GM21528 (cell line): ENCODE measurements around the gene CCDC40.

Source experiments
- ATAC-seq: cut with Tn5 transposase; IDR thresholded peaks from one replicate; pipeline ENCODE4 v1.9.1; 2021; ENCODE audit warnings: mild to moderate bottlenecking, moderate library complexity; ENCODE audit not compliant: unreplicated experiment, low FRiP score

CCDC40 gene

DNA sequence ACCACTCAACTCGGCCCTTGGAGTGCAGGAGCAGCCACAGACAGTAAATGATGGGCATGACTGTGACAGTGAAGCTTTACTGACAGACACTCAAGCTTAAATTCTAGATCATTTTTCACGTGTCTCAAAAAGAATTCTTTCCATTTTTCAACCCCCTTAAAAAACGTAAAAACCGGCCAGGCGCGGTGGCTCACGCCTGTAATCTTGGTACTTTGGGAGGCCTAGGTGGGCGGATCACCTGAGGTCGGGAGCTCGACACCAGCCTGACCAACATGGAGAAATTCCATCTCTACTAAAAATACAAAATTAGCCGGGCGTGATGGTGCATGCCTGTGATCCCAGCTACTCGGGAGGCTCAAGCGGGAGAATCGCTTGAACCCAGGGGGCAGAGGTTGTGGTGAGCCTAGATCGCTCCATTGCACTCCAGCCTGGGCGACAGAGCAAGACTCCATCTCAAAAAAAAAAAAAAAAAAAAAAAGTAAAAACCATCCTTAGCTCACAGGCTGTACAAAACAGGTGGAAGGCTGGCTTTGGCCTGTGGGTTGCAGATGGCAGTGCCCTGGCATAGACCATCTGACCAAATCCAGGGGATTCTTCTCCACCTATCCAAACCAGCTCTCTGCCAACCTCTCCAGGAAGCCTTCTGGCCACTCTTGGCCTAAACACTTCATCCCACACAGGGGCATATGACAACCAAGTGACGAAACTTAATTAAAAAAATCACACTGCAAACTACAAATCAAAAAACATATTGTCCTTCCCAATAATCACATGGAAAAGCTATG is 19.0 kb upstream of the CCDC40 start:
- ATAC-seq, result no peak

DNA sequence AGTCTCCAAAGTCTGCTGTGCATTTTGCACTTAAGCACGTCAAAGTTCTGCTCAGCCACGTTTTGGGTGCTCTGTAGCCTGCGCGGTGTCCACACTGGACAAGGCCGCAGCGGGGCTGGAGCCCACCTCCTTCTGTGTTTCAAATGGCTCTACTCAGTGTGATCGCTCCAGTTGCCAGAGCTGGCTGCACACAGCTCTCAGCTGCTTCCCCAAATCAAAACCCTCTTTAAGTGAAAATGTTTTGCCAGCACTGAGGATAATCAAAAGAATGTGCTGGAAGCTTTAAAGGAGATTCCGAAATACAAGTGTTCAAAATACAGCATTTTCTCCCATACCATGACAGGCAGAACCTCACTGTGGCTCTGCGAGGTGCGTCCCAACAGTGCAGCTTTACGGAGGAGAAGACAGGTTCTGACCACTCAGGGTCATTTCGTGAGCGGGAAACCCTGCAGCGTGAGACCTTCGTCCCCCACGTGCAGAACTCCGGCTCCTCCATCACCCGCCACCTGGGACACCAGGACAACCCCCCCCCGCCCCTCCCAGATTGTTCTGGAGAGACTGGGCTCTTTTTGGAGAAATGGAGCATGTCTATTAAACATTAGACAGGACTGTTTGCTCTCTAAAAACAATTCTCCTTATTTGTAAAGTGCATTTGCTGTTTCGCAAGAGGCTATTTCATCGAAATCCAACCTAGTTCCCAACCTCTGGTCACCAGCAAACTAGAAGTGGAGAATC is 17.4 kb upstream of the CCDC40 start:
- no peak for ATAC-seq

- ATAC-seq, result no peak
Measured at GRCh38 chr17:80021600-80021999, 14.8 kb upstream of the CCDC40 start.

- no peak for ATAC-seq
Measured at GRCh38 chr17:80023481-80024205, 12.8 kb upstream of the CCDC40 start.

- no peak for ATAC-seq
Measured at GRCh38 chr17:80024206-80024972, 12.1 kb upstream of the CCDC40 start.

DNA sequence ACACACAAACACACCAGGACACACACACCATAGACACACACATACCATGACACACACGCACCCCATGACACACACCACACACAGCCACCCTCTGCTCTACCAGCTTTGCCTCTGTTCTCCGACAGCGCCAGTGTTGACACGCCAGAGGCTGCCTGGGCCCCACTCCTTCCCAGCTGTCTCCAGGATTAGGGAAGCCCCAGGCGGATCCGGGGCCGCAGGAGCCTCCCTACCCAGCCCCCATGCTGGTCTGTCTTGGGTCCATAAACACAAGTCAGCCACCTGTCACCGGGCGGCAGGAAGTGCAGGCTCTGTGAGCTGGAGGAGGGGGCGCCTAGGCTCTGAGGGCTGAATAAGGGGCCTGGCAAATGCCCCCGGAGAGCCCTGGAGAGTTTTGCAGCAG is 11.3 kb upstream of the CCDC40 start:
- no peak for ATAC-seq

DNA sequence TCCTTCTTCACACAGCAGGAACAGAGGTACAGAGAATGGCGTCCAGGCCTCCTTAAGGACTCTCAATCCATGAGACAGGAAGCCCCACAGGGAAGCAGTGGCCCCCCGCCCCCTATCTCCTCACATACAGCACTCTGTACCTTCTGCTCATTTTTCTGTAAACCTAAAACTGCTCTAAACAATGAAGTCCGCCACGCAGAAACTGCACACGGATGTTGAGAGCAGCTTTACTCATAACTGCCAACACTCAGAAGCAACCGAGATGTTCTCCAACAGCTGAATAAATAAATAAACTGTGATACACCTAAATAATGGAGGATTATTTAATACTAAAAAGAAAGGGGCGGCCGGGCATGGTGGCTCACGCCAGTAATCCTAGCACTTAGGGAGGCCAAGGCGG is 10.6 kb upstream of the CCDC40 start:
- no peak for ATAC-seq

- ATAC-seq, result no peak
Measured at GRCh38 chr17:80026359-80027042, 9.9 kb upstream of the CCDC40 start.

GRCh38 chr17:80027043-80027435 is 9.4 kb upstream of the CCDC40 start:
- ATAC-seq, result no peak

- ATAC-seq, result no peak
Measured at GRCh38 chr17:80028030-80028429, 8.4 kb upstream of the CCDC40 start.

- ATAC-seq, result no peak
Measured at GRCh38 chr17:80029258-80029974, 7.0 kb upstream of the CCDC40 start.

DNA sequence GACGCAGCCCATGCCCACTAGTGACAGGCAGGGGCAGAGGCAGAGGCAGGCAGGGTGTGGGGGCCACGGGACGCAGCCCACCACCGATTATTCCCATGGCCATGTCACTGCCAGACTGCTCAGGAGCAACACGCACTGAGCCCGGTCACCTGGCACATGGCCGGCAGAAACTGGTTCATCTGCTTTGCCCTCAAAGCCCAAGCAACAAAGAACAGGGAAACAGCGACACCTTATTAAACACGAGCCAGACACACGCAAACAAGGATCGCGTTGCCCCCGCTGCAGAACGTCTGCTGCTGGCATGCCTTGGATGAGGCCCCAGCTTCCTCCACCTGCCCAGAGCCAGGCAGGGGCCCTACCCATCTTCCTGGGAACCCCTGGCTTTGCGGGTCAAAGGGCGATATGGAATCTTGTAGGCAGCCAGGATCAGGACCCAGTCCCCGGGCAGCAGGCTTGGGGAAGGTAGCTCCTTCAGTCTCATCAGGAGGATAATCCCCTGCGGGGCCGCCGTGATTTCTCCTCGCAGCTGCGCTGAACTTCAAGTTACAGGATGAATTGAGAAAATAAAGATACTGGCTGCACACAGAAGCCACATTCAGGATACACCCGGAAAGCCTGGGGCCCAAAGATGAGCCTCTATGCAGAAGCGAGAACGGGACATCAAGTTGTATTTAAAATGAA is 5.6 kb upstream of the CCDC40 start:
- no peak for ATAC-seq

GRCh38 chr17:80031691-80032430 is 4.6 kb upstream of the CCDC40 start:
- ATAC-seq, result no peak

DNA sequence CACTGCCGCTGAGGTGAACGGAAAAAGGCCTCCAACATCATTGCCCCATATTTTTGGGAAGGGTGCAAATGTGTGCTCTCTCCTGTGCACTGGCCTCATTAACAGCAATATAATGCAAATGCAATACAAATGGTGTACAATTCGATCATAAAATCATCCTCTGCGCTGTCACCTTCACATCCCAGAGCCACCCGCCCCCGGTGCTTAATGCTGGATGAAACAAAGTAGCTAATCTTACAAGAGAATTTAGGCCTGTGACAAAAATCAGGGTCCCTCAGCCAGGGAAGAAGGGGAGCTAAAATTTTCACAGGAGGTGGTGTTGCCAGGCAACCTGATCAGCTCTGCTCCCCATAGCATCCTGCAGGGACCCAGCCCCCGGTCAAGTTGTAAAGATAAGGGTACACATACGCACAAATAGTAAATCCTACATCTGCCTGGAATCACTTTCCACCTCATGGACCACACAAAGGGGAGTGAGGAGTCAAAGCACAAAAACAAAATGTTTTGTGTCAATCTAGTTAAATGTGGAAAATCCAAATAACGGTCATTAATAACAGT is 3.7 kb upstream of the CCDC40 start:
- no peak for ATAC-seq

- ATAC-seq, result no peak
Measured at GRCh38 chr17:80033840-80034239, 2.6 kb upstream of the CCDC40 start.

- no peak for ATAC-seq
Measured at GRCh38 chr17:80034791-80035686, 1.4 kb upstream of the CCDC40 start.

DNA sequence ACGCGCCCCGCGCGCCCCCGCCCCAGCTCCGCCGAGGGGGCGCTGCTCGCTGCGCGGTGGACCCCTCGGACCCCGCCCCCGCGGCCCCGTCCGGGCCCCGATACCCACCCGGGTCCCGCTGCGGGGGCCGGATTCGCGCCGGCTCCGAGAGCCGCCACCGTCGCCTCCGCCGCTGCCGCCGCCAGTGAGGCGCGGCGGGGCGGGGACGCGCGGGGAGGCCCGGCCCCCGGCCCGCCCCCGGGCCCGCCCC is 830 bp upstream of the CCDC40 start, which contains the start of gene TBC1D16:
Gene TBC1D16 (minus strand): TSS at position 186 of the 250 bp plus-strand sequence. CDS start 22,325 bp downstream, outside the sequence.
- no peak for ATAC-seq
